Liver (tissue), 3 donors: ENCODE data around the gene LTO1.

Experiments
- CTCF ChIP-seq: fragments of 150-350 bp; IDR thresholded peaks from 2 replicates; pipeline ENCODE4 v1.5.1; 2017; ENCODE audit warnings: improper control_type of control experiment, low read depth, low read length; ENCODE audit not compliant: missing input control
- GABPA ChIP-seq, 2 donors: IDR thresholded peaks in 1 of 2; conservative IDR thresholded peaks in 1 of 2; 2 replicates each; pipeline ENCODE4 v1.6.1; 2016; ENCODE audit warnings: antibody characterized with exemption in 2 of 2, mild to moderate bottlenecking in 1 of 2, moderate library complexity in 1 of 2
- MAX ChIP-seq: IDR thresholded peaks from 2 replicates; pipeline ENCODE4 v1.6.1; 2016; ENCODE audit warnings: antibody characterized with exemption
- REST ChIP-seq: IDR thresholded peaks from 2 replicates; pipeline ENCODE4 v1.6.1; 2016; ENCODE audit warnings: antibody characterized with exemption, mild to moderate bottlenecking
- YY1 ChIP-seq: IDR thresholded peaks from 2 replicates; pipeline ENCODE4 v1.6.1; 2016; ENCODE audit warnings: antibody characterized with exemption, mild to moderate bottlenecking
- ZBTB33 ChIP-seq: IDR thresholded peaks from 2 replicates; pipeline ENCODE4 v1.6.1; 2016; ENCODE audit warnings: antibody characterized with exemption
- donor health status: healthy.
- donor health status: healthy.

- no peak for TF ChIP-seq REST
- TF ChIP-seq CTCF: no peak
- TF ChIP-seq MAX: no peak
- TF ChIP-seq ZBTB33: no peak
- TF ChIP-seq YY1: no peak
- no peak for TF ChIP-seq GABPA (IDR thresholded peaks at IDR 0.05 in 1 of 2, conservative IDR thresholded peaks at IDR 0.05 in 1 of 2)
Measured at GRCh38 chr11:69697861-69698260, 22.7 kb upstream of the LTO1 start.
